ENCODE data around the gene ETV3. TPM values are rescaled to one million over a fixed set of nuclear protein-coding genes. Genes with fewer than 3 reads are reported as not detected.
"Not testable (repeated sequence)": the region's sequence is repeated elsewhere in the genome, so short reads cannot be mapped to it uniquely, and the experiment has no call there.

Gene ETV3
- 10 to 100 TPM; 30.9 to 32.4 TPM for total RNA-seq

GRCh38 chr1:157138220-157139051, at the start of gene ETV3:
ETV3 (minus strand) TSS chr1:157138395; CDS start chr1:157136352, 2,043 bp downstream.
- peaks cover 73% of the 10 kb centered on the region for H3K4me1 Mint-ChIP-seq (ENCODE audit: low read depth)
- peaks cover 31% of the 10 kb centered on the region for H3K36me3 Mint-ChIP-seq
- H3K4me3 Mint-ChIP-seq: peak within 1 kb of the TSS; percentile 98
- CTCF ChIA-PET: interaction anchor here (5.3 to 9.5 kb wide), 2 partner anchors 17 to 49 kb away, joined by 41 to 92 read pairs; no protein-coding TSS in a partner anchor
- POLR2A ChIA-PET: interaction anchor here (0.9 to 1.6 kb wide), 2 partner anchors 14 to 17 kb away, joined by 3 to 6 read pairs; no protein-coding TSS in a partner anchor
- H3K27ac Mint-ChIP-seq: peak within 1 kb of the TSS; percentile 88
- H3K27me3 Mint-ChIP-seq: no peaks in the 10 kb centered on the region
- DNase-seq: peak; percentile 94
- intact Hi-C loops (cut with micrococcal nuclease): loop anchor here (2.0 kb wide), 2 partner anchors 14 to 410 kb away; partner anchors contain the start of genes ISG20L2 and METTL25B
- no peaks in the 10 kb centered on the region for H3K9me3 Mint-ChIP-seq

GRCh38 chr1:157186281-157186992, 48.2 kb upstream of the ETV3 start:
- intact Hi-C loops (cut with micrococcal nuclease): no loop called here
- ChIA-PET POLR2A (no interaction called here), CTCF (no interaction called here)
- Mint-ChIP-seq H3K9me3 (no peaks in the 10 kb centered on the region), H3K27ac (no peak overlapping the region), H3K4me1 (ENCODE audit: low read depth) (no peaks in the 10 kb centered on the region), H3K36me3 (no peaks in the 10 kb centered on the region), H3K27me3 (peaks cover 18% of the 10 kb centered on the region), H3K4me3 (no peak overlapping the region)
- no peak for DNase-seq

- ChIA-PET CTCF (interaction anchor here (1.1 to 1.2 kb wide), 2 partner anchors 9 to 12 kb away, joined by 3 read pairs; no protein-coding TSS in a partner anchor), POLR2A (no interaction called here)
- no peaks in the 10 kb centered on the region for H3K4me1 Mint-ChIP-seq (ENCODE audit: low read depth)
- no peak overlapping the region for H3K4me3 Mint-ChIP-seq
- H3K27me3 Mint-ChIP-seq: peaks cover 16% of the 10 kb centered on the region
- no peaks in the 10 kb centered on the region for H3K36me3 Mint-ChIP-seq
- no peak overlapping the region for H3K27ac Mint-ChIP-seq
- H3K9me3 Mint-ChIP-seq: no peaks in the 10 kb centered on the region
- intact Hi-C loops (cut with micrococcal nuclease): no loop called here
- no peak for DNase-seq
Observed at GRCh38 chr1:157183870-157184269, 45.7 kb upstream of the ETV3 start.

GRCh38 chr1:157182371-157182770, 44.2 kb upstream of the ETV3 start:
- H3K4me1 Mint-ChIP-seq (ENCODE audit: low read depth); CTCF ChIA-PET; H3K36me3 Mint-ChIP-seq; intact Hi-C loops (cut with micrococcal nuclease); H3K4me3 Mint-ChIP-seq; H3K9me3 Mint-ChIP-seq; H3K27ac Mint-ChIP-seq; DNase-seq; POLR2A ChIA-PET: not testable (repeated sequence)
- peaks cover 21% of the 10 kb centered on the region for H3K27me3 Mint-ChIP-seq

GRCh38 chr1:157181790-157182189, 43.6 kb upstream of the ETV3 start:
- POLR2A ChIA-PET: no interaction called here
- no peaks in the 10 kb centered on the region for H3K9me3 Mint-ChIP-seq
- CTCF ChIA-PET: no interaction called here
- no peak overlapping the region for H3K4me3 Mint-ChIP-seq
- H3K36me3 Mint-ChIP-seq: no peaks in the 10 kb centered on the region
- intact Hi-C loops (cut with micrococcal nuclease): no loop called here
- DNase-seq: no peak
- no peaks in the 10 kb centered on the region for H3K4me1 Mint-ChIP-seq (ENCODE audit: low read depth)
- H3K27ac Mint-ChIP-seq: no peak overlapping the region
- H3K27me3 Mint-ChIP-seq: peaks cover 24% of the 10 kb centered on the region

- CTCF ChIA-PET: no interaction called here
- no peaks in the 10 kb centered on the region for H3K36me3 Mint-ChIP-seq
- intact Hi-C loops (cut with micrococcal nuclease): no loop called here
Observed at GRCh38 chr1:157181258-157181657, 43.1 kb upstream of the ETV3 start.

GRCh38 chr1:157178490-157178889, 40.3 kb upstream of the ETV3 start:
- Mint-ChIP-seq H3K4me1 (ENCODE audit: low read depth) (no peaks in the 10 kb centered on the region), H3K27me3 (peaks cover 19% of the 10 kb centered on the region), H3K9me3 (no peaks in the 10 kb centered on the region), H3K36me3 (no peaks in the 10 kb centered on the region), H3K4me3 (no peak overlapping the region), H3K27ac (no peak overlapping the region)
- intact Hi-C loops (cut with micrococcal nuclease): no loop called here
- POLR2A ChIA-PET: no interaction called here
- DNase-seq: no peak
- CTCF ChIA-PET: no interaction called here

More at GRCh38 chr1:157181258-157181657, 43.1 kb upstream of the ETV3 start:
- no peak for DNase-seq
- peaks cover 22% of the 10 kb centered on the region for H3K27me3 Mint-ChIP-seq
- H3K27ac Mint-ChIP-seq: no peak overlapping the region
- H3K9me3 Mint-ChIP-seq: no peaks in the 10 kb centered on the region
- POLR2A ChIA-PET: no interaction called here
- H3K4me3 Mint-ChIP-seq: no peak overlapping the region
- no peaks in the 10 kb centered on the region for H3K4me1 Mint-ChIP-seq (ENCODE audit: low read depth)

GRCh38 chr1:157177733-157178394, 39.7 kb upstream of the ETV3 start:
- Mint-ChIP-seq H3K27ac (no peak overlapping the region), H3K36me3 (no peaks in the 10 kb centered on the region), H3K27me3 (peaks cover 20% of the 10 kb centered on the region), H3K9me3 (no peaks in the 10 kb centered on the region), H3K4me1 (ENCODE audit: low read depth) (no peaks in the 10 kb centered on the region), H3K4me3 (no peak overlapping the region)
- POLR2A ChIA-PET: no interaction called here
- intact Hi-C loops (cut with micrococcal nuclease): no loop called here
- DNase-seq: no peak
- CTCF ChIA-PET: interaction anchor here (0.7 kb wide), 1 partner anchor 19 kb away, joined by 3 read pairs; no protein-coding TSS in a partner anchor

- Mint-ChIP-seq H3K4me3 (no peak overlapping the region), H3K36me3 (no peaks in the 10 kb centered on the region), H3K4me1 (ENCODE audit: low read depth) (no peaks in the 10 kb centered on the region), H3K27me3 (peaks cover 23% of the 10 kb centered on the region), H3K9me3 (no peaks in the 10 kb centered on the region), H3K27ac (no peak overlapping the region)
- no peak for DNase-seq
- ChIA-PET CTCF (no interaction called here), POLR2A (no interaction called here)
- intact Hi-C loops (cut with micrococcal nuclease): no loop called here
Observed at GRCh38 chr1:157176591-157177121, 38.5 kb upstream of the ETV3 start.

- no peak overlapping the region for H3K27ac Mint-ChIP-seq
- ChIA-PET POLR2A (no interaction called here), CTCF (interaction anchor here (0.7 to 1.6 kb wide), 3 partner anchors 12 to 21 kb away, joined by 3 to 5 read pairs (median 4); no protein-coding TSS in a partner anchor)
- DNase-seq: no peak
- H3K9me3 Mint-ChIP-seq: no peaks in the 10 kb centered on the region
- H3K27me3 Mint-ChIP-seq: peaks cover 27% of the 10 kb centered on the region
- no peaks in the 10 kb centered on the region for H3K36me3 Mint-ChIP-seq
- intact Hi-C loops (cut with micrococcal nuclease): no loop called here
- H3K4me1 Mint-ChIP-seq (ENCODE audit: low read depth): no peaks in the 10 kb centered on the region
- H3K4me3 Mint-ChIP-seq: no peak overlapping the region
Observed at GRCh38 chr1:157176016-157176415, 37.8 kb upstream of the ETV3 start.

GRCh38 chr1:157173900-157174410, 35.8 kb upstream of the ETV3 start:
- intact Hi-C loops (cut with micrococcal nuclease): no loop called here
- POLR2A ChIA-PET: no interaction called here

More at GRCh38 chr1:157173900-157174410, 35.8 kb upstream of the ETV3 start:
- Mint-ChIP-seq H3K36me3 (no peaks in the 10 kb centered on the region), H3K27me3 (peaks cover 22% of the 10 kb centered on the region), H3K4me1 (ENCODE audit: low read depth) (no peaks in the 10 kb centered on the region), H3K9me3 (no peaks in the 10 kb centered on the region), H3K27ac (no peak overlapping the region), H3K4me3 (no peak overlapping the region)
- no peak for DNase-seq
- CTCF ChIA-PET: interaction anchor here (0.9 to 2.1 kb wide), 2 partner anchors 23 to 84 kb away, joined by 3 to 5 read pairs; no protein-coding TSS in a partner anchor
